ENCODE data around the gene C1QTNF1.

C1QTNF1 gene

GRCh38 chr17:79031996-79032875 is 8.3 kb downstream of the C1QTNF1 start:
- no peak for ATAC-seq
- TF ChIP-seq ZFP30 (CRISPR knock-in tag; IDR thresholded peaks at IDR 0.05) (no peak), TCF4 (CRISPR knock-in tag; IDR thresholded peaks at IDR 0.05; ENCODE audit: borderline replicate concordance) (no peak), CREB5 (CRISPR knock-in tag; IDR thresholded peaks at IDR 0.05; ENCODE audit: low read depth) (no peak), ZNF70 (CRISPR knock-in tag; IDR thresholded peaks at IDR 0.05) (no peak), ISL1 (CRISPR knock-in tag; IDR thresholded peaks at IDR 0.05) (no peak), RARB (CRISPR knock-in tag; IDR thresholded peaks at IDR 0.05) (no peak), CSDC2 (CRISPR knock-in tag; IDR thresholded peaks at IDR 0.05) (no peak), ZC3H10 (CRISPR knock-in tag; IDR thresholded peaks at IDR 0.05) (no peak), GLIS3 (CRISPR knock-in tag; IDR thresholded peaks at IDR 0.05) (no peak)

GRCh38 chr17:79033046-79033616 is 9.2 kb downstream of the C1QTNF1 start:
- TF ChIP-seq ESRRG (CRISPR knock-in tag; IDR thresholded peaks at IDR 0.05) (no peak), RARB (CRISPR knock-in tag; IDR thresholded peaks at IDR 0.05) (no peak), ZNF70 (CRISPR knock-in tag; IDR thresholded peaks at IDR 0.05) (no peak), OSR1 (CRISPR knock-in tag; IDR thresholded peaks at IDR 0.05) (no peak), BACH2 (CRISPR knock-in tag; IDR thresholded peaks at IDR 0.05; ENCODE audit: borderline replicate concordance) (no peak), CREB5 (CRISPR knock-in tag; IDR thresholded peaks at IDR 0.05; ENCODE audit: low read depth) (no peak), ZNF565 (CRISPR knock-in tag; conservative IDR thresholded peaks at IDR 0.05; ENCODE audit: low read depth) (no peak), ARNTL (CRISPR knock-in tag; IDR thresholded peaks at IDR 0.05; ENCODE audit: borderline replicate concordance, low read depth) (no peak), GLIS3 (CRISPR knock-in tag; IDR thresholded peaks at IDR 0.05) (no peak), TOX (CRISPR knock-in tag; IDR thresholded peaks at IDR 0.05; ENCODE audit: borderline replicate concordance) (no peak), CSRNP3 (CRISPR knock-in tag; IDR thresholded peaks at IDR 0.05) (no peak), ZFP3 (CRISPR knock-in tag; IDR thresholded peaks at IDR 0.05) (no peak), ZNF8 (CRISPR knock-in tag; IDR thresholded peaks at IDR 0.05) (no peak), PATZ1 (CRISPR knock-in tag; IDR thresholded peaks at IDR 0.05; ENCODE audit: borderline replicate concordance) (no peak), CSDC2 (CRISPR knock-in tag; IDR thresholded peaks at IDR 0.05) (no peak), TCF4 (CRISPR knock-in tag; IDR thresholded peaks at IDR 0.05; ENCODE audit: borderline replicate concordance) (no peak), ZC3H10 (CRISPR knock-in tag; IDR thresholded peaks at IDR 0.05) (no peak), POU6F1 (CRISPR knock-in tag; IDR thresholded peaks at IDR 0.05; ENCODE audit: borderline replicate concordance, low read depth) (no peak), TSHZ2 (CRISPR knock-in tag; IDR thresholded peaks at IDR 0.05) (no peak), PPARA (CRISPR knock-in tag; IDR thresholded peaks at IDR 0.05; ENCODE audit: borderline replicate concordance) (no peak)
- no peak for ATAC-seq

All from SK-N-SH treated with all-trans-retinoic acid at 6 μM for 48 hours (cell line).